CD14-positive monocyte (primary cell): Measurements from ENCODE around the gene PARVB. TPM values are rescaled to one million over a fixed set of nuclear protein-coding genes. Genes with fewer than 3 reads are reported as not detected.

Source experiments
- DNase-seq, 3 donors: peaks; one replicate each; pipeline ENCODE4 v3.0.0-alpha.2; 2011 to 2022
- H2AFZ ChIP-seq: 2 replicates; pipeline ENCODE4 v1.6.0; 2012; ENCODE audit warnings: mild to moderate bottlenecking, low read depth, low read length, inconsistent platforms; ENCODE audit not compliant: insufficient read depth, poor library complexity, severe bottlenecking
- H3K27ac ChIP-seq, 2 donors: 1 replicate in 1 of 2; 2 replicates in 1 of 2; pipeline ENCODE4 v1.5.1; 2012 to 2013; ENCODE audit warnings: low read length in 2 of 2, control low read depth in 1 of 2, inconsistent platforms in 1 of 2, low read depth in 1 of 2, mild to moderate bottlenecking in 1 of 2
- H3K27me3 ChIP-seq, 2 donors: one replicate each; pipeline versions ENCODE4 v1.6.0 to v1.6.1; 2011 to 2013; ENCODE audit warnings: low read length in 2 of 2; ENCODE audit not compliant: control insufficient read depth in 2 of 2, insufficient read depth in 2 of 2
- H3K36me3 ChIP-seq, 2 donors: replicated peaks in 1 of 2; 1 replicate in 1 of 2; 2 replicates in 1 of 2; pipeline versions ENCODE4 v1.5.1 to v1.6.1; 2012 to 2013; ENCODE audit warnings: low read length in 2 of 2, control low read depth in 1 of 2, inconsistent platforms in 1 of 2, mild to moderate bottlenecking in 1 of 2; ENCODE audit not compliant: insufficient read depth in 2 of 2, control insufficient read depth in 1 of 2
- H3K4me1 ChIP-seq, 2 donors: 1 replicate in 1 of 2; 2 replicates in 1 of 2; pipeline versions ENCODE4 v1.5.1 to v1.6.1; 2012 to 2013; ENCODE audit warnings: low read length in 2 of 2, control low read depth in 1 of 2, inconsistent platforms in 1 of 2, mild to moderate bottlenecking in 1 of 2, moderate library complexity in 1 of 2; ENCODE audit not compliant: insufficient read depth in 2 of 2, control insufficient read depth in 1 of 2
- H3K4me2 ChIP-seq: replicated peaks from 2 replicates; pipeline ENCODE3; 2012; ENCODE audit warnings: low read length, moderate library complexity, mild to moderate bottlenecking; ENCODE audit not compliant: poor library complexity, severe bottlenecking; ENCODE audit errors: extremely low read depth
- H3K4me3 ChIP-seq, 3 experiments: fragments of 200-600 bp in 1 of 3; sonication (generic) in 1 of 3; replicated peaks in 1 of 3; 1 replicate in 2 of 3; 2 replicates in 1 of 3; pipeline ENCODE4 v1.5.1; 2011 to 2013; ENCODE audit warnings: low read length in 3 of 3, mild to moderate bottlenecking in 3 of 3, control low read depth in 2 of 3, low read depth in 2 of 3, inconsistent platforms in 1 of 3, moderate library complexity in 1 of 3
- H3K79me2 ChIP-seq: 2 replicates; pipeline ENCODE4 v1.6.0; 2012; ENCODE audit warnings: mild to moderate bottlenecking, control low read depth, inconsistent platforms, low read length, moderate library complexity; ENCODE audit not compliant: insufficient read depth
- H3K9ac ChIP-seq: 2 replicates; pipeline ENCODE4 v1.6.0; 2017; ENCODE audit warnings: low read length, mild to moderate bottlenecking; ENCODE audit not compliant: insufficient read depth, poor library complexity, severe bottlenecking
- H3K9me3 ChIP-seq, 2 donors: replicated peaks in 1 of 2; 1 replicate in 1 of 2; 2 replicates in 1 of 2; pipeline versions ENCODE4 v1.5.1 to v1.6.1; 2012 to 2013; ENCODE audit warnings: low read length in 2 of 2, control low read depth in 1 of 2; ENCODE audit not compliant: control insufficient read depth in 1 of 2, insufficient read depth in 1 of 2
- H4K20me1 ChIP-seq: 2 replicates; pipeline ENCODE4 v1.6.0; 2012; ENCODE audit warnings: mild to moderate bottlenecking, low read length, control low read depth, moderate library complexity; ENCODE audit not compliant: insufficient read depth
- H3K27ac Mint-ChIP-seq, 7 donors: one replicate each; pipeline ENCODE4 v1.8.0; 2020; ENCODE audit warnings: mild to moderate bottlenecking in 7 of 7, mixed read lengths in 7 of 7, moderate library complexity in 6 of 7, inconsistent platforms in 2 of 7
- H3K27me3 Mint-ChIP-seq, 3 donors: one replicate each; pipeline ENCODE4 v1.8.0; 2021 to 2022; ENCODE audit warnings: low read depth in 3 of 3, mild to moderate bottlenecking in 3 of 3, mixed read lengths in 3 of 3, moderate library complexity in 3 of 3, inconsistent platforms in 1 of 3
- H3K36me3 Mint-ChIP-seq, 2 donors: one replicate each; pipeline ENCODE4 v1.8.0; 2020; ENCODE audit warnings: mixed read lengths in 2 of 2, inconsistent platforms in 1 of 2, mild to moderate bottlenecking in 1 of 2
- H3K4me1 Mint-ChIP-seq: one replicate; pipeline ENCODE4 v1.8.0; 2020; ENCODE audit warnings: mild to moderate bottlenecking, mixed read lengths
- H3K4me3 Mint-ChIP-seq, 2 donors: one replicate each; pipeline ENCODE4 v1.8.0; 2020; ENCODE audit warnings: mild to moderate bottlenecking in 2 of 2, mixed read lengths in 2 of 2, moderate library complexity in 1 of 2
- H3K9me3 Mint-ChIP-seq, 7 donors: one replicate each; pipeline ENCODE4 v1.8.0; 2020 to 2022; ENCODE audit warnings: mixed read lengths in 7 of 7, mild to moderate bottlenecking in 6 of 7, moderate library complexity in 6 of 7, inconsistent platforms in 2 of 7
- WGBS: methylation state at CpG from one replicate; pipeline ENCODE4 v1.1.5; 2013; ENCODE audit warnings: missing lambda C conversion rate; ENCODE audit not compliant: insufficient coverage; 5-methylcytosine and 5-hydroxymethylcytosine counted together
- intact Hi-C, 2 donors: fragments of 100-400 bp; cut with micrococcal nuclease; formaldehyde crosslinking; loops; one replicate each; pipeline versions ENCODE4 v1.15.0 to v1.15.1; 2023
- polyA plus RNA-seq, 3 donors: library from polyadenylated mRNA; depleted of rRNA in 1 of 3; unstranded in 2 of 3; stranded (reverse) in 1 of 3; fragments of 300-500 nt in 2 of 3; fragments of >200 nt in 1 of 3; fragmentation: Illumina TruSeq in 2 of 3; gene quantifications; 1 replicate in 2 of 3; 2 replicates in 1 of 3; pipeline ENCODE4 v1.2.3, GENCODE V29; 2012 to 2021
- TF ChIP-seq, protein P1 (sequence below): fragments of 200-600 bp; IDR thresholded peaks from one replicate; pipeline ENCODE4 v1.8.0; 2022; ENCODE audit warnings: antibody characterized with exemption, mild to moderate bottlenecking

PARVB gene
- polyA plus RNA-seq, 3 donors = 13.4 to 38.5 (median 17.9) TPM

- Mint-ChIP-seq H3K27me3 (no peaks in the 10 kb centered on the region), H3K9me3 (peaks cover 0 to 5% (median 0%) of the 10 kb centered on the region in 7 donors), H3K36me3 (peaks cover 40 to 41% of the 10 kb centered on the region in 2 donors), H3K27ac (peak overlapping the region in 3 of 7 donors; percentile 21 to 76 (median 64)), H3K4me1 (peaks cover 36% of the 10 kb centered on the region), H3K4me3 (no peak overlapping the region)
- H4K20me1 ChIP-seq = peaks cover 55% of the 10 kb centered on the region
- TF ChIP-seq, protein P1, sequence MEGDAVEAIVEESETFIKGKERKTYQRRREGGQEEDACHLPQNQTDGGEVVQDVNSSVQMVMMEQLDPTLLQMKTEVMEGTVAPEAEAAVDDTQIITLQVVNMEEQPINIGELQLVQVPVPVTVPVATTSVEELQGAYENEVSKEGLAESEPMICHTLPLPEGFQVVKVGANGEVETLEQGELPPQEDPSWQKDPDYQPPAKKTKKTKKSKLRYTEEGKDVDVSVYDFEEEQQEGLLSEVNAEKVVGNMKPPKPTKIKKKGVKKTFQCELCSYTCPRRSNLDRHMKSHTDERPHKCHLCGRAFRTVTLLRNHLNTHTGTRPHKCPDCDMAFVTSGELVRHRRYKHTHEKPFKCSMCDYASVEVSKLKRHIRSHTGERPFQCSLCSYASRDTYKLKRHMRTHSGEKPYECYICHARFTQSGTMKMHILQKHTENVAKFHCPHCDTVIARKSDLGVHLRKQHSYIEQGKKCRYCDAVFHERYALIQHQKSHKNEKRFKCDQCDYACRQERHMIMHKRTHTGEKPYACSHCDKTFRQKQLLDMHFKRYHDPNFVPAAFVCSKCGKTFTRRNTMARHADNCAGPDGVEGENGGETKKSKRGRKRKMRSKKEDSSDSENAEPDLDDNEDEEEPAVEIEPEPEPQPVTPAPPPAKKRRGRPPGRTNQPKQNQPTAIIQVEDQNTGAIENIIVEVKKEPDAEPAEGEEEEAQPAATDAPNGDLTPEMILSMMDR = no peak
- no peak overlapping the region for H2AFZ ChIP-seq
- H3K4me1 ChIP-seq = peaks cover 6 to 12% of the 10 kb centered on the region in 2 donors
- no peaks in the 10 kb centered on the region for H3K9me3 ChIP-seq
- WGBS = 83% methylated on average over 9 of the region's 16 CpGs
- peaks cover 35 to 41% of the 10 kb centered on the region in 2 donors for H3K36me3 ChIP-seq
- no peak overlapping the region for H3K4me2 ChIP-seq
- H3K4me3 ChIP-seq = no peak overlapping the region
- DNase-seq = no peak
- intact Hi-C loops = no loop called here
- H3K9ac ChIP-seq = no peak overlapping the region
- H3K27ac ChIP-seq = peak overlapping the region; percentile 3 to 17
- no peaks in the 10 kb centered on the region for H3K27me3 ChIP-seq
- H3K79me2 ChIP-seq = no peaks in the 10 kb centered on the region
Observed at GRCh38 chr22:44207173-44207980, 183.3 kb downstream of the PARVB start.

DNA sequence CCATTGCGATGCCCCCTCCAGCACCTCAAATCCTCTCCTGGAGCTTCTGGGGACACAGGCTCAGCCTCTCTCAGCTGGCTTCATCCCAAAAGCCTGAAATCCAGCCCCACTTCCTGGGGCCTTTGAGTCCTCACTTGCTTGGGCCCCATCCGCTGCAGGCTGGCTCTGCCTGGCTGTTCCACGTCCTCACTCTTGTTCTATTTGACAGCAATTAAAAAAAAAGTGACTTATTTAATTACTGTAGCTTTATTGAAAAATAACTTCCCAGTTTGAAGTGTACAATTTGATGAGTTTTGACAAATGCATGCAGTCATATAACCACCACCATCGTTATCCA lies 183.8 kb downstream of the PARVB start:
- intact Hi-C loops = no loop called here
- Histone ChIP-seq H3K9me3 (no peaks in the 10 kb centered on the region), H3K27me3 (no peaks in the 10 kb centered on the region), H2AFZ (no peak overlapping the region), H3K4me3 (no peak overlapping the region), H4K20me1 (peaks cover 50% of the 10 kb centered on the region), H3K27ac (peak overlapping the region; percentile 3 to 17), H3K36me3 (peaks cover 31 to 35% of the 10 kb centered on the region in 2 donors), H3K4me2 (no peak overlapping the region), H3K9ac (no peak overlapping the region), H3K79me2 (no peaks in the 10 kb centered on the region), H3K4me1 (peaks cover 6 to 12% of the 10 kb centered on the region in 2 donors)
- Mint-ChIP-seq H3K9me3 (peaks cover 0 to 5% (median 0%) of the 10 kb centered on the region in 7 donors), H3K36me3 (peaks cover 35 to 36% of the 10 kb centered on the region in 2 donors), H3K27ac (peak overlapping the region in 2 of 7 donors; percentile 57 to 64), H3K4me1 (peaks cover 36% of the 10 kb centered on the region), H3K4me3 (no peak overlapping the region), H3K27me3 (no peaks in the 10 kb centered on the region)
- TF ChIP-seq, protein P1 = no peak
- 100% methylated on average over 1 of the region's 4 CpGs for WGBS
- DNase-seq = no peak
